Left ventricle myocardium inferior (tissue), 1 donor: Measurements from ENCODE around the gene ZNF287. TPM values are rescaled to one million over a fixed set of nuclear protein-coding genes. Genes with fewer than 3 reads are reported as not detected.

Experiments used
- DNase-seq: peaks from one replicate; pipeline ENCODE4 v3.0.0-alpha.2; 2020
- H3K27ac ChIP-seq: fragments of 200-600 bp; replicated peaks from 2 replicates; pipeline ENCODE4 v1.8.0; 2021
- H3K27me3 ChIP-seq: fragments of 200-600 bp; 2 replicates; pipeline ENCODE4 v1.8.0; 2021; ENCODE audit warnings: low read depth
- H3K36me3 ChIP-seq: fragments of 200-600 bp; 2 replicates; pipeline ENCODE4 v1.8.0; 2021
- H3K4me1 ChIP-seq: fragments of 200-600 bp; 2 replicates; pipeline ENCODE4 v1.8.0; 2021
- H3K4me3 ChIP-seq: fragments of 200-600 bp; 2 replicates; pipeline ENCODE4 v1.8.0; 2021; ENCODE audit warnings: mild to moderate bottlenecking, moderate library complexity
- H3K9me3 ChIP-seq: fragments of 200-600 bp; replicated peaks from 2 replicates; pipeline ENCODE4 v1.8.0; 2021
- CTCF ChIP-seq: fragments of 200-600 bp; IDR thresholded peaks from 2 replicates; pipeline ENCODE4 v1.8.0; 2021; ENCODE audit warnings: antibody characterized with exemption, mild to moderate bottlenecking, borderline replicate concordance
- intact Hi-C: fragments of 100-400 bp; cut with micrococcal nuclease; formaldehyde crosslinking; loops from one replicate; pipeline ENCODE4 v1.11.0; 2022
- long read RNA-seq: library from polyadenylated mRNA; unstranded; transcript quantifications from one replicate; pipeline ENCODE4 v2.0.0, GENCODE V29; 2021
- total RNA-seq: library from RNA; stranded (reverse); fragmentation: NEBNext Ultra II Directional; extraction: Animal tissue kit (Norgen Biotek cat#: 25700); gene quantifications from one replicate; pipeline ENCODE4 v1.2.1, GENCODE V29; 2021
- donor health status: DM: no; HTN: yes; CAD: no; lungs with severe emphysema.

ZNF287 gene
- 9.9 TPM for total RNA-seq
- long read RNA-seq, transcript ZNF287-202 (6 exons, 3,208 nt): major isoform, 9 of 14 reads
- long read RNA-seq, partial matches to known transcripts: 1 of 14 reads
- long read RNA-seq, other reads (novel, unspliced or antisense): 4 of 14 reads

DNA sequence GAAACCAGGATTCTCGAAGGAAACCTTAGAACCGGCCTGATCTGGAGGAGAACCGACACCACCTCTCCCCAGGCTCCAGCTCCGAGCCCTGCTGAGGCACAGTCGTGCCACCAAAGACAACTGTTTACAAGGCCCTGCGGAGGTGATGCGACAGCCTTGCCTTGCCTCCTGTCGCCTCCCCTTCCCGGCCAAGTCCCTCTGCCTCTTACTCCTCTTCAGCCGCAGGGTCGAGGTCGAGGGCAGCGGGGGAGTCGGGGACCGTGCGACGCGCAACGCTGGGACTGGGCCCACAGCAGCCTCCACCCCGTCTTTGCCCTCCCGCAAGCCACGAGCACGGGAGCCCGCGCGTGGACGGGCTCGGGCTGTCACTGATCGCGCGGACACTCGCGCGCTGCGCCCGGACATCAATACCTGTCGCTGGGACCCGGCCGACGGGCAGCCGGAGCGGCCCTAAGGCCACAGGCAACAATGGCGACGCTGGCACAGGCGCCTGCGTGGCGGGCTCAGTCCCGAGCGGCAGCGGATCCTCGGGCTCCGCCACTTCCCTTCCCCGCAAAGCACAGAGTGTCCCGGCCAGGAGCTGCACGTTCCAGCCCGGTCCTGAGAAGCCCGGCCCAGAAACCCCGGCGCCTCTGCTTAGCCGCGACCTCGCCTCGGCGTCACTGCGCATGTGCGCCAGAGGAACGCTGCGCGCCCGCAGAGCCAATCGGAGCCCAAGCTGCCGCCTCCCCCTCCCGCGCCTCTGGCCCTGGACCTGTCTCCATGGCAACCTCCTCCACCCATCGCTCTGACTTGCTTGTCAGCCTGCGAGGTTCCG is at the start of gene ZNF287:
ZNF287 (minus strand) TSS at position 664 of the 817 bp plus-strand sequence. CDS start 1,473 bp downstream, outside the sequence.
- TF ChIP-seq CTCF: no peak

DNA sequence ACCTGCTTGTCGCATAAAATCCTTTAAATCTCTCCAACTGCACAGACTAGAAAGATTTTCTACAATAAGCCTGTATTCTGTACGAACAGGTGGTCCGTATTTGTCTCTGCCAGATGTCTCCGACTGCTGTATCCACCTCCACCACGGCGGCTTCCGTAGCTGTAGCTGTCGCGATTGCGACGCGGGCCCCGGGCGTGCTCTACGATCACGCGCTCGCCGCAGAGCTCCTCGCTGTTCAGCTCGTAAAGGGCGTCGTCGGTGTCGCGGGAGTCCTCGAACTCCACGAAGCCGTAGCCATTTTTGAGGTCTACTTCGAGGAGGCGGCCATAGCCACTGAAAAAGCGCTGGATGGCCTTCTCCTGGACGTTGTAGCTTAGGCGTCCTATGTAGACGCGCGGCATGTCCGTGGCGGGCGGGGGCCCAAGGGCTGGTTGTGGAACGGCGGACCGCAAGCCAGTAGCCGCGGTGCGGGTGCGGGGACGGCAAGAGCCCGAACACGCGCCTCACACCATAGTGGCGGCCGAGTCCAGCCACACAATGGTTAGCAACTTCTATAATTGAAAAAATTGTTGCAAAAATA is 48.6 kb upstream of the ZNF287 start:
- Histone ChIP-seq H3K27me3 (no peaks in the 10 kb centered on the region), H3K9me3 (peaks cover 99% of the 10 kb centered on the region), H3K27ac (no peak overlapping the region), H3K4me3 (no peak overlapping the region), H3K4me1 (no peaks in the 10 kb centered on the region), H3K36me3 (peaks cover 29% of the 10 kb centered on the region)
- no peak for DNase-seq
- intact Hi-C loops: no loop called here
- TF ChIP-seq CTCF: no peak

More for the DNA sequence above, at the start of gene ZNF287:
- H3K4me3 ChIP-seq: peak within 1 kb of the TSS; percentile 92
- no peaks in the 10 kb centered on the region for H3K27me3 ChIP-seq
- H3K9me3 ChIP-seq: no peaks in the 10 kb centered on the region
- H3K27ac ChIP-seq: peak within 1 kb of the TSS; percentile 91
- peak; percentile 96 for DNase-seq
- intact Hi-C loops: no loop called here
- peaks cover 36% of the 10 kb centered on the region for H3K36me3 ChIP-seq
- H3K4me1 ChIP-seq: peaks cover 14% of the 10 kb centered on the region

- Histone ChIP-seq H3K27me3 (peaks cover 7% of the 10 kb centered on the region), H3K27ac (no peak overlapping the region), H3K36me3 (no peaks in the 10 kb centered on the region), H3K4me1 (no peaks in the 10 kb centered on the region), H3K9me3 (peaks cover 14% of the 10 kb centered on the region), H3K4me3 (no peak overlapping the region)
- no peak for DNase-seq
- intact Hi-C loops: no loop called here
- TF ChIP-seq CTCF: no peak
Measured at GRCh38 chr17:16599537-16599936, 30.5 kb upstream of the ZNF287 start.

DNA sequence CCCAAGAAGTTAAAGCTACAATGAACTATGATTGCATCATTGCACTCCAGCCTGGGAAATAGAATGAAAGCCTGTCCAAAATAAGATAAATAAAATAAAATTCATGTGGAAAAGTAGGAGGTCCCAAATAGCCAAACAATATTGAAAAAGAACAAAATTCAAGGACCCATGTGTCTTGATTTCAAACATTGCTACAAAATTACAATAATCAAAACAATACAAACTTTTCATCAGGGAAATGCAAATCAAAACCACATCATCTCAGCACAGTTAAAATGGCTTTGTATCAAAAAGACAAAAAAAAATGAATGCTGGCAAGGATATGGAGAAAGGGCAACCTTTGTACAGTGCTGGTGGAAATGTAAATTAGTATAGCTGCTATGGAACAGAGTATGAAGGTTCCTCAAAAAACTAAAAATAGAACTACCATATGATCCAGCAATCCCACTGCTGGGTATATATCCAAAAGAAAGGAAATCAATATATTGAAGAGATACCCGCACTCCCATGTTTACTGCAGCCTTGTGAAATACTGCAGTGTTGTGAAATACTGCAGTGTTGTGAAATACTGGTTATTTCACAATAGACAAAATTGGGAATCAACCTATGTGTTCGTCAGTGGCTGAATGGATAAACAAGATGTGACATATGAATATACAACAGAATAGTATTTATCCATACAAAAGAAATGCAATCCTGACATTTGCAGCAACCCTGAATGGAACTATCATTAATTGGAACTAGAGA is 24.5 kb upstream of the ZNF287 start:
- intact Hi-C loops: loop anchor here (5.0 kb wide), 1 partner anchor 56 kb away; no protein-coding TSS in a partner anchor
- Histone ChIP-seq H3K9me3 (peaks cover 4% of the 10 kb centered on the region), H3K27ac (no peak overlapping the region), H3K4me1 (peaks cover 10% of the 10 kb centered on the region), H3K36me3 (no peaks in the 10 kb centered on the region), H3K4me3 (no peak overlapping the region), H3K27me3 (peaks cover 21% of the 10 kb centered on the region)
- DNase-seq: no peak
- TF ChIP-seq CTCF: no peak
